Stimulated activated naive B cell treated with anti-CD40 and anti-IgM and Interleukin-4, amounts not matched to agents 10 μg/mL and 1 μg/mL and 100 μg/mL, for 72 hours (primary cell): ENCODE data around the gene ETS2.
"Not testable (repeated sequence)": the region's sequence is repeated elsewhere in the genome, so short reads cannot be mapped to it uniquely, and the experiment has no call there.

Source experiments
- ATAC-seq, 2 donors: fragments of 150-1000 bp; cut with Tn5 transposase; replicated peaks; 2 replicates each; pipeline ENCODE4 v1.10.0; 2021; ENCODE audit warnings: moderate library complexity in 1 of 2
- DNase-seq: peaks from one replicate; pipeline ENCODE4 v3.0.0; 2021
- H3K27ac Mint-ChIP-seq: one replicate; pipeline ENCODE4 v1.8.0; 2022; ENCODE audit warnings: mild to moderate bottlenecking, mixed read lengths
- H3K27me3 Mint-ChIP-seq, 2 donors: one replicate each; pipeline ENCODE4 v1.8.0; 2022; ENCODE audit warnings: mixed read lengths in 2 of 2
- H3K36me3 Mint-ChIP-seq, 2 donors: one replicate each; pipeline ENCODE4 v1.8.0; 2022; ENCODE audit warnings: mixed read lengths in 2 of 2, mild to moderate bottlenecking in 1 of 2
- H3K4me1 Mint-ChIP-seq, 2 donors: one replicate each; pipeline ENCODE4 v1.8.0; 2022; ENCODE audit warnings: mixed read lengths in 2 of 2, mild to moderate bottlenecking in 1 of 2
- H3K4me3 Mint-ChIP-seq, 2 donors: one replicate each; pipeline ENCODE4 v1.8.0; 2022; ENCODE audit warnings: mild to moderate bottlenecking in 2 of 2, mixed read lengths in 2 of 2, moderate library complexity in 1 of 2
- H3K9me3 Mint-ChIP-seq, 2 donors: one replicate each; pipeline ENCODE4 v1.8.0; 2022; ENCODE audit warnings: mixed read lengths in 2 of 2, mild to moderate bottlenecking in 1 of 2

The ETS2 gene

GRCh38 chr21:38821959-38822682 lies 16.4 kb downstream of the ETS2 start:
- Mint-ChIP-seq H3K9me3 (peaks cover 1 to 2% of the 10 kb centered on the region in 2 donors), H3K4me3 (no peak overlapping the region), H3K36me3 (peaks cover 48% of the 10 kb centered on the region in 2 donors), H3K27ac (no peak overlapping the region), H3K27me3 (peaks cover 0 to 1% of the 10 kb centered on the region in 2 donors), H3K4me1 (no peaks in the 10 kb centered on the region)
- no peak for ATAC-seq
- no peak for DNase-seq

GRCh38 chr21:38822778-38823238 lies 17.1 kb downstream of the ETS2 start:
- Mint-ChIP-seq H3K36me3 (peaks cover 45 to 48% of the 10 kb centered on the region in 2 donors), H3K4me3 (no peak overlapping the region), H3K4me1 (no peaks in the 10 kb centered on the region), H3K27ac (no peak overlapping the region), H3K9me3 (peaks cover 3 to 5% of the 10 kb centered on the region in 2 donors), H3K27me3 (peaks cover 0 to 3% of the 10 kb centered on the region in 2 donors)
- ATAC-seq: no peak
- DNase-seq: no peak

- Mint-ChIP-seq H3K27me3 (peaks cover 0 to 3% of the 10 kb centered on the region in 2 donors), H3K27ac (no peak overlapping the region), H3K36me3 (peaks cover 37 to 39% of the 10 kb centered on the region in 2 donors), H3K9me3 (peaks cover 3 to 5% of the 10 kb centered on the region in 2 donors), H3K4me1 (no peaks in the 10 kb centered on the region), H3K4me3 (no peak overlapping the region)
- DNase-seq (no peak), ATAC-seq (no peak)
Measured at GRCh38 chr21:38823737-38824123, 18.0 kb downstream of the ETS2 start.

- Mint-ChIP-seq H3K4me1 (no peaks in the 10 kb centered on the region), H3K27me3 (peaks cover 0 to 3% of the 10 kb centered on the region in 2 donors), H3K9me3 (peaks cover 3% of the 10 kb centered on the region in 2 donors), H3K36me3 (peaks cover 32 to 36% of the 10 kb centered on the region in 2 donors), H3K27ac (no peak overlapping the region), H3K4me3 (no peak overlapping the region)
- DNase-seq (no peak), ATAC-seq (no peak)
Measured at GRCh38 chr21:38824124-38824822, 18.5 kb downstream of the ETS2 start.

- no peak for DNase-seq
- Mint-ChIP-seq H3K27ac (no peak overlapping the region), H3K4me3 (no peak overlapping the region), H3K9me3 (peaks cover 3% of the 10 kb centered on the region in 2 donors), H3K4me1 (no peaks in the 10 kb centered on the region), H3K27me3 (peaks cover 0 to 3% of the 10 kb centered on the region in 2 donors), H3K36me3 (peaks cover 24 to 28% of the 10 kb centered on the region in 2 donors)
- no peak for ATAC-seq
Measured at GRCh38 chr21:38825269-38825668, 19.5 kb downstream of the ETS2 start.

GRCh38 chr21:38825921-38826320 lies 20.2 kb downstream of the ETS2 start:
- Mint-ChIP-seq H3K27ac (no peak overlapping the region), H3K4me3 (no peak overlapping the region), H3K36me3 (peaks cover 19 to 24% of the 10 kb centered on the region in 2 donors), H3K27me3 (peaks cover 0 to 3% of the 10 kb centered on the region in 2 donors), H3K9me3 (peaks cover 3% of the 10 kb centered on the region in 2 donors), H3K4me1 (peaks cover 4 to 5% of the 10 kb centered on the region in 2 donors)
- DNase-seq: no peak
- no peak for ATAC-seq

- not testable (repeated sequence) for H3K4me3 Mint-ChIP-seq, H3K27ac Mint-ChIP-seq, ATAC-seq, DNase-seq, H3K27me3 Mint-ChIP-seq, H3K36me3 Mint-ChIP-seq, H3K9me3 Mint-ChIP-seq
- peaks cover 14 to 24% of the 10 kb centered on the region in 2 donors for H3K4me1 Mint-ChIP-seq
Measured at GRCh38 chr21:38828111-38828510, 22.4 kb downstream of the ETS2 start.

GRCh38 chr21:38830671-38831525 lies 25.2 kb downstream of the ETS2 start:
- Mint-ChIP-seq H3K4me1 (peaks cover 16 to 27% of the 10 kb centered on the region in 2 donors), H3K9me3 (peaks cover 3% of the 10 kb centered on the region in 2 donors), H3K27me3 (peaks cover 28 to 31% of the 10 kb centered on the region in 2 donors), H3K4me3 (peak overlapping the region; percentile 61 to 64), H3K36me3 (peaks cover 2 to 3% of the 10 kb centered on the region in 2 donors), H3K27ac (peak overlapping the region; percentile 71)
- ATAC-seq: peak; percentile 91 to 97
- DNase-seq: no peak

GRCh38 chr21:38831526-38832467 lies 26.1 kb downstream of the ETS2 start:
- peak overlapping the region; percentile 71 for H3K27ac Mint-ChIP-seq
- H3K27me3 Mint-ChIP-seq: peaks cover 31 to 34% of the 10 kb centered on the region in 2 donors
- H3K4me1 Mint-ChIP-seq: peaks cover 16 to 27% of the 10 kb centered on the region in 2 donors
- peaks cover 3% of the 10 kb centered on the region in 2 donors for H3K9me3 Mint-ChIP-seq
- H3K36me3 Mint-ChIP-seq: peaks cover 0 to 3% of the 10 kb centered on the region in 2 donors
- ATAC-seq (peak; percentile 96), DNase-seq (peak; percentile 44)
- H3K4me3 Mint-ChIP-seq: peak overlapping the region; percentile 61 to 64

GRCh38 chr21:38832664-38833063 lies 26.9 kb downstream of the ETS2 start:
- Mint-ChIP-seq H3K27me3 (peaks cover 28 to 34% of the 10 kb centered on the region in 2 donors), H3K27ac (no peak overlapping the region), H3K36me3 (no peaks in the 10 kb centered on the region), H3K9me3 (no peaks in the 10 kb centered on the region), H3K4me1 (peaks cover 16 to 27% of the 10 kb centered on the region in 2 donors), H3K4me3 (no peak overlapping the region)
- ATAC-seq (no peak), DNase-seq (no peak)

GRCh38 chr21:38833117-38833516 lies 27.4 kb downstream of the ETS2 start:
- no peak for DNase-seq
- Mint-ChIP-seq H3K9me3 (no peaks in the 10 kb centered on the region), H3K4me1 (peaks cover 16 to 27% of the 10 kb centered on the region in 2 donors), H3K4me3 (no peak overlapping the region), H3K27me3 (peaks cover 32 to 34% of the 10 kb centered on the region in 2 donors), H3K36me3 (no peaks in the 10 kb centered on the region), H3K27ac (no peak overlapping the region)
- no peak for ATAC-seq

- Mint-ChIP-seq H3K9me3 (no peaks in the 10 kb centered on the region), H3K27me3 (peaks cover 39 to 41% of the 10 kb centered on the region in 2 donors), H3K4me3 (no peak overlapping the region), H3K36me3 (no peaks in the 10 kb centered on the region), H3K27ac (no peak overlapping the region), H3K4me1 (peaks cover 18 to 27% of the 10 kb centered on the region in 2 donors)
- ATAC-seq (no peak), DNase-seq (no peak)
Measured at GRCh38 chr21:38834725-38835124, 29.0 kb downstream of the ETS2 start.

GRCh38 chr21:38837806-38838461 lies 32.2 kb downstream of the ETS2 start:
- H3K4me1 Mint-ChIP-seq: peaks cover 4 to 11% of the 10 kb centered on the region in 2 donors
- H3K4me3 Mint-ChIP-seq: no peak overlapping the region
- peaks cover 0 to 2% of the 10 kb centered on the region in 2 donors for H3K9me3 Mint-ChIP-seq
- no peak for ATAC-seq
- H3K27me3 Mint-ChIP-seq: peaks cover 50 to 55% of the 10 kb centered on the region in 2 donors
- H3K27ac Mint-ChIP-seq: no peak overlapping the region
- DNase-seq: no peak
- H3K36me3 Mint-ChIP-seq: no peaks in the 10 kb centered on the region
